ENCODE results near the gene FUOM. TPM values are rescaled to one million over a fixed set of nuclear protein-coding genes. Genes with fewer than 3 reads are reported as not detected.

Gene FUOM
- total RNA-seq, 1 donor from 2014 or later, result 47.0 TPM

GRCh38 chr10:133353202-133353959, 4.4 kb downstream of the FUOM start:
- no peak for DNase-seq (ENCODE audit: low read depth)
- Histone ChIP-seq H3K4me3 (ENCODE audit: low read depth, low read length) (no peak overlapping the region), H3K27me3 (ENCODE audit: control insufficient read depth, insufficient read depth, low read length) (peaks cover 6% of the 10 kb centered on the region), H3K36me3 (ENCODE audit: control insufficient read depth, insufficient read depth, low read length) (no peaks in the 10 kb centered on the region)
- TF ChIP-seq CTCF (IDR thresholded peaks at IDR 0.05; ENCODE audit: insufficient read depth, low read length, poor library complexity, severe bottlenecking), result no peak

- H3K4me3 ChIP-seq (ENCODE audit: low read depth, low read length), result no peak overlapping the region
- H3K36me3 ChIP-seq (ENCODE audit: control insufficient read depth, insufficient read depth, low read length), result no peaks in the 10 kb centered on the region
Observed at GRCh38 chr10:133351408-133352318, 6.2 kb downstream of the FUOM start.

GRCh38 chr10:133350950-133351329, 6.9 kb downstream of the FUOM start:
- Histone ChIP-seq H3K27me3 (ENCODE audit: control insufficient read depth, insufficient read depth, low read length) (peaks cover 20% of the 10 kb centered on the region), H3K36me3 (ENCODE audit: control insufficient read depth, insufficient read depth, low read length) (no peaks in the 10 kb centered on the region), H3K4me3 (ENCODE audit: low read depth, low read length) (no peak overlapping the region)
- no peak for DNase-seq (ENCODE audit: low read depth)
- no peak for TF ChIP-seq CTCF (IDR thresholded peaks at IDR 0.05; ENCODE audit: insufficient read depth, low read length, poor library complexity, severe bottlenecking)

More at GRCh38 chr10:133351408-133352318, 6.2 kb downstream of the FUOM start:
- TF ChIP-seq CTCF (IDR thresholded peaks at IDR 0.05; ENCODE audit: insufficient read depth, low read length, poor library complexity, severe bottlenecking), result no peak
- peaks cover 18% of the 10 kb centered on the region for H3K27me3 ChIP-seq (ENCODE audit: control insufficient read depth, insufficient read depth, low read length)
- no peak for DNase-seq (ENCODE audit: low read depth)

GRCh38 chr10:133350283-133350949, 7.4 kb downstream of the FUOM start:
- no peak for TF ChIP-seq CTCF (IDR thresholded peaks at IDR 0.05; ENCODE audit: insufficient read depth, low read length, poor library complexity, severe bottlenecking)
- no peak for DNase-seq (ENCODE audit: low read depth)

GRCh38 chr10:133349577-133350011, 8.2 kb downstream of the FUOM start:
- Histone ChIP-seq H3K4me3 (ENCODE audit: low read depth, low read length) (no peak overlapping the region), H3K27me3 (ENCODE audit: control insufficient read depth, insufficient read depth, low read length) (peaks cover 20% of the 10 kb centered on the region), H3K36me3 (ENCODE audit: control insufficient read depth, insufficient read depth, low read length) (no peaks in the 10 kb centered on the region)

More at GRCh38 chr10:133350283-133350949, 7.4 kb downstream of the FUOM start:
- no peaks in the 10 kb centered on the region for H3K36me3 ChIP-seq (ENCODE audit: control insufficient read depth, insufficient read depth, low read length)
- no peak overlapping the region for H3K4me3 ChIP-seq (ENCODE audit: low read depth, low read length)
- H3K27me3 ChIP-seq (ENCODE audit: control insufficient read depth, insufficient read depth, low read length), result peaks cover 20% of the 10 kb centered on the region

More at GRCh38 chr10:133349577-133350011, 8.2 kb downstream of the FUOM start:
- no peak for DNase-seq (ENCODE audit: low read depth)
- TF ChIP-seq CTCF (IDR thresholded peaks at IDR 0.05; ENCODE audit: insufficient read depth, low read length, poor library complexity, severe bottlenecking), result no peak
